Measurements from ENCODE around the gene STK31.
"Not testable (repeated sequence)": the region's sequence is repeated elsewhere in the genome, so short reads cannot be mapped to it uniquely, and the experiment has no call there.

The STK31 gene

DNA sequence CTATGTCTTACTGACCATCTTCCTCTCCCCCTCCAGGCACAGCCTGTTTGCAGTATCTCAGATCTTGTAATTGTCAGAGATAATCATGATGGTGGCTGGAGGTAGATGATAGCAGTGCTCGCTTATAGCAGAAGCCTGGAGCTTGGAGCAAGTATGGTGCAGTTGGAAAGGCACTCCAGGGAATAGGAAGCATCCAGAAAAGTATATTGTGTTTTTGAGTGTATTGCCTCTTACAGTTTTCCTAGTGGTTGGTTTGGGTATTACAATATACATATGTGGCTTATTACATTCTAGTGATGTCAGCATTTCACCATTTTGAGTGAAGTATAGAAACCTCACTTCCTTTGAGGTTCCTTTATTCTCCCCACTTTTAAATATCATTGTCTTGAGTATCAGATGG lies 101.5 kb downstream of the STK31 start:
- DNase-seq = no peak

DNA sequence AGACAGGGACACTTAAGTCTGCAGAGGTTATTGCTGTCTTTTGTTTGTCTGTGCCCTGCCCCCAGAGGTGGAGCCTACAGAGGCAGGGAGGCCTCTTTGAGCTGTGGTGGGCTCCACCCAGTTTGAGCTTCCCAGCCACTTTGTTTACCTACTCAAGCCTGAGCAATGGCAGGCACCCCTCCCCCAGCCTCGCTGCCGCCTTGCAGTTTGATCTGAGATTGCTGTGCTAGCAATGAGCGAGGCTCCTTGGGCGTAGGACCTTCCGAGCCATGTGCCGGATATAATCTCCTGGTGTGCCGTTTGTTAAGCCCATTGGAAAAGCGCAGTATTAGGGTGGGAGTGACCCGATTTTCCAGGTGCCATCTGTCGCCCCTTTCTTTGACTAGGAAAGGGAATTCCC lies 118.1 kb downstream of the STK31 start:
- DNase-seq = not testable (repeated sequence)

DNA sequence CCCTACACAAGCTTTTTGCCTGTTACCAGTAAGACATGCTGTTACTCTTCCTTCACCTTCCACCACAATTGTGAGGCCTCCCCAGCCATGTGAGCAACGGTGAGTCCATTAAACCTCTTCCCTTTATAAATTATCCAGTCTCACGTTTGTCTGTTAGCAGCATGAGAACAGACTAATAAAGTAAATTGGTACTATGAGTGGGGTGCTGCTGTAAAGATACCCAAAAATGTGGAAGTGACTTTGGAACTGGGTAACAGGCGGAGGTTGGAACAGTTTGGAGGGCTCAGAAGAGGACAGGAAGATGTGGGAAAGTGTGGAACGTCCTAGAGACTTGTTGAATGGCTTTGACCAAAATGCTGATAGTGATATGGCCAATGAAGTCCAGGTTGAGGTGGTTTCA lies 122.7 kb downstream of the STK31 start:
- not testable (repeated sequence) for DNase-seq

DNA sequence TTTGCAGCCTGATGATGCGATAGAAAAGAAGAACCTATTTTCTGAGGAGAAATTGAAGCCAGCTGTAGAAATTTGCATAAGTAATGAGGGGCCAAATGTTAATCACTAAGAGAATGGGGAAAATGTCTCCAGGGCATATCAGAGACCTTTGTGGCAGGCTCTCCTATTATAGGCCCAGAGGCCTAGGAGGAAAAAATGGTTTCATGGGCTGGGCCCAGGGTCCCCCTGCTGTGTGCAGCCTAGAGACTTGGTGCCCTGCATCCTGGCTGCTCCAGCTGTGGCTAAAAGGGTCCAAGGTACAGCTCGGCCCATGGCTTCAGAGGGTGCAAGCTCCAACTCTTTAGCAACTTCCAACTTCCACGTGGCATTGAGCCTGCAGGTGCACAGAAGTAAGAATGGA lies 123.4 kb downstream of the STK31 start:
- DNase-seq = no peak

DNA sequence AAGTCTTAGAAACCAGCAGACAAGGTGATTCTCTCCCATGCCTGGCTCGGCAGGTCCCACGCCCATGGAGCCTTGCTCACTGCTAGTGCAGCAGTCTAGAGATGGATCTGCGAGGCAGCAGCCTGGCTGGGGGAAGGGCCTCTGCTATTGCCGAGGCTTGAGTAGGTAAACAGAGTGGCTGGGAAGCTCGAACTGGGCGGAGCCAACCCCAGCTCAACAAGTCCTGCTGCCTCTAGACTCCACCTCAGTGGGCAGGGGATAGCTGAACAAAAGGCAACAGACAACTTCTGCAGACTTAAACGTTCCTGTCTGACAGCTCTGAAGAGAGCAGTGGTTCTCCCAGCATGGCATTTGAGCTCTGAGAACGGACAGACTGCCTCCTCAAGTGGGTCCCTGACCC lies 134.8 kb downstream of the STK31 start:
- not testable (repeated sequence) for DNase-seq

DNA sequence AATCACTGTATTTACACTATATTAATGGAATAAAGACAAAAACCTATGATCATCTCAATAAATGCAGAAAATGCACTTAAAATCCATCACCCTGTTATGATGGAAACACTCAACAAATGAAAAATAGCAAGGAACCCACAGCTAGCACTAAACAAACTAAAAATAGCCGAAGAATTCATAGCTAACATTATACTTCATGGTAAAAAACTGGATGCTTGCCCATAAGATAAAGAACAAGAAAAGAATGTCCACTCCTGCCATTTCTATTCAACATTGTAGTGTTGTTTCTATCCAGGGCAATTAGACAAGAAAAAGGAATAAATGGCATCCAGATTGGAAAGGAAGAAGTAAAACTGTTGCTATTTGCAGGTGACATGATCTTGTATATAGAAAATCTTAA lies 142.1 kb downstream of the STK31 start:
- DNase-seq = no peak

DNA sequence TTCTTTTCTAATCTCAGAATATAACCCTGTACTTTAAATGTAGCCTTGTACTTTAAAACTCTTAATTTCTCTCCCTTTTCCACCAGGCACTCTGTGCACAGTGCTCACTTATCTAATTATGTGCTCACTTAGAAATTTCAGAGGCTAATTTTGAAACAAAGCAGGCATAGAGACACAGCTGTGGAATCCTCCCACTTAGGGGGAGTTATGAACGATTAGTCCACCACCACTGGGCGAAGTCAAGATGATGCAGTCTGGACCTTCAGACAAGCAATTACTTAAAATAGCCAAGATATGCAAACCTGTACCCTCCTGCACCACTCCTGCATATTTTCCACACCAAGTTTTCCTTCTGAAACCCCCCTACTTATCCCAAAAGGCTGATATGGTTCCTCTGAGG lies 143.0 kb downstream of the STK31 start:
- no peak for DNase-seq

DNA sequence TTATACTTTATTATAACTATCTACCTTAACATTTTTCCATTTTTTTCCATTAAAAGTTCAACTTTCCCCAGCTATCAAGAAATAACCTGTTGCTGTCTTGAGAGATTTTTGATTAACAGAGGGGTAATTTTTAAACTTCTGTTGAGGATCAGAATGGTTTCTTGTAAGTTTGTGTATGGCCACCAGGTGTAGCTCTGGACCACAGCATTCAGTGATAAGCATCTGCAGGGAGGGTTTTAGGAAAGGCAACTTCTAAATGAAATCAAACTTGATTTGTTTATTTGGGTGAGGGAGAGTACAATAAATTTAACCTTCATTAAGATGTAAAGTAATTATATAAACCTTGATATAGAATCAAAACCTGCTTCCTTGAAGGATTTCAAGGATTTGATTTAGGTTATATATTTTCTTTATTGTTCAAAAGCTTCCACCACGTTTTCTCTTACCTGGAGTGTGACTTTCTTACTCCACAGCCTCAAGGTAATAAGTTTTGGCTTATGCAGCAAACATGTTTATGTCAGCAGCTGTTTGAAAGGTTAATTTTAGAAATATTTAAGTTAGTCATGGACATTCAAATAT lies 153.3 kb downstream of the STK31 start:
- DNase-seq = no peak

DNA sequence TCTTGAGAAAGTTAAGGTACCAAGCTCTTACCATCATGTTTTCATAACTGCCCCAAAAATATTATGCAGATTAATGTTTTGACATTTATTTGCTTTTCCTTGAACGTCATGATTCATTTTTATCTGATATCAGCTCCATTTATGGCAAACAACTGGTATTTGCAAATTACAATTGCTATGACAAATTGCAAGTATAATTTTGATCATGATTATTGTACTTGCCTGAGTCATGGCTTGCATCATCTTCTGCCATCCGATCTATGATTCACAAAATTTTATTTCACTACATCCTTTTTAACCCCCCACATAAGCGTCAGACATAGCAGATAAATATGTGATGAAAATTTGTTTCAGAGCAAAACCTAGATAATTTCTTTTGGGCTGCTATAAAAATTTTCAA lies 155.0 kb downstream of the STK31 start:
- DNase-seq = no peak

DNA sequence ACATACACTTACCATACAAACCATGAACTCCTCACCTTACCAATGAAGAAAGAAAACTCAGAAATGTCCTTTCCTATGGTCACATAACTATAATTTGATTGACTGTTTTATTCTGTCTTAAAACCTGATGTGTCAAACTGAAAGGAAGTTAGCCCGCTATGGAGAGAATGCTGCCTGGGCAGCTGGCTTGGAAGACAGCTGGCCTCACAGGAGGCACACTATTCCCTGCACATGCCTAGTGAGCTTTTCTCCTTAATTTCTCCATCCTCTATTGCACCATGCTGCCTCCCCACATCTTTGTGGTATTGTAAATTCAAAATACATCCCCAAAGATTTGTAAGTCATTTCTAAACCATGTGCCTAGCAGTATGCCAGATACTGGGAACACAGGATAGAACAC lies 163.3 kb downstream of the STK31 start:
- no peak for DNase-seq

DNA sequence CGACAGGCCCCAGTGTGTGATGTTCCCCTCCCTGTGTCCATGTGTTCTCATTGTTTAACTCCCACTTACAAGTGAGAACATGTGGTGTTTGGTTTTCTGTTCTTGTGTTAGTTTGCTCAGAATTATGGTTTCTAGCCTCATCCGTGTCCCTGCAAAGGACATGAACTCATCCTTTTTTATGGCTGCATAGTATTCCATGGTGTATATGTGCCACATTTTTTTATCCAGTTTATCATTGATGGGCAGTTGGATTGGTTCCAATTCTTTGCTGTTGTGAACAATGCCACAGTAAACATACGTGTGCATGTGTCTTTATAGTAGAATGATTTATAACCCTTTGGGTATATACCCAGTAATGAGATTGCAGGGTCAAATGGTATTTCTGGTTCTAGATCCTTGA lies 166.5 kb downstream of the STK31 start:
- not testable (repeated sequence) for DNase-seq
